ENCODE measurements around the gene RNASE9. TPM values are rescaled to one million over a fixed set of nuclear protein-coding genes. Genes with fewer than 3 reads are reported as not detected.
"Not testable (repeated sequence)": the region's sequence is repeated elsewhere in the genome, so short reads cannot be mapped to it uniquely, and the experiment has no call there.

Gene RNASE9
- total RNA-seq: not detected

DNA sequence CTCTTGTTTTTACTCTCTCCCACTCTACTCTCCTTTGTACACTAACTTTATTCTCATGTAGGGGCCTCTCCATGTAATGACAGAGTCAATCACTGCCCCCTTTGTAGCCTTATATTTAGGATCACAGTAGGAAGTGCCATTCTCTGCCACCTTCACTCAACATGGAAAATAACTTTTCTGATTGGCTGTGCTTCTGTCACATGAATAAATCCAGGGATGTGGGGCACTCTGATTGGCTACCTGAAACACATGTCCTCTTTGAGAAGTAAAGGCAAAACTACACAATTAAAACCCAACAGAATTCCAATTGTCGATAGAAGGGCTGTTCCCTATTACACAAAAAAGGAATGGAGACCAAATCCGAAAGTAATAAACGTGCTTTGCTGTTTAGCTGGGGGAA, at the start of gene RNASE9:
Gene RNASE9 (minus strand): TSS at position 87 of the 400 bp plus-strand sequence.
- DNase-seq (ENCODE audit: low spot score): no peak

DNA sequence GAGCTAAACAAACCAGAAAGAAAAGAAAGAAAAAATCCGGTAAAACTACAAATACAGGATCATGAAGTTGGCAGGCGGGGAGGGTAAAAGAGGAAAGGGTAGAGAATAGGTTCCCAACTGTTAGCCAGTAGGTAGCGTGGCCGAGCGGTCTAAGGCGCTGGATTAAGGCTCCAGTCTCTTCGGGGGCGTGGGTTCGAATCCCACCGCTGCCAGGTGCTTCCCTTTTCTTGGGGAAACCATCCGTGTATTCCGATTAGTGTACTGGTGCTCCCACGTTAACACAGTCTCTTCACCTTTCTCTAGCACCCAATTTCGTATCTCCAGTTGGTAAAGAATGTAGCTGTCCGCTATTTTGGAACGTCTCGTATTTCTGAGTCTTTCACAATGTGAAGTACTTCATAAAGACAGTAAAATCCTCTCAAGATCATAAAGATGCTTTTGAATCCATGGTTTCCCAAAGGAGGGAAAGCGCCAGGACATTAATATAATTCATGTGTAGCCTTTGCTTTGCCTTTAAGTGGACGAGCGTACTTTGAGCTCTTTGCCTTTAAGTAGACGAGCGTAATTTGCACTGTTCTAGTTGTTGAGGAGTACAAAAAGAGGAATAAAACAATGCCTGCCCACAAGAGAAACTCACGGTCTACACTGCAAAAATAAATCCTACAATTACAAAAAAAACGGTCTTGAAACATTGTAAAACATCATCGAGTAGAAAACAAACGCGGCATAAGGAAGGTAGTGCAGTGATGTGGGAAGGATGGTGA, 49.3 kb upstream of the RNASE9 start:
- peak; percentile 83 for DNase-seq (ENCODE audit: low spot score)

DNA sequence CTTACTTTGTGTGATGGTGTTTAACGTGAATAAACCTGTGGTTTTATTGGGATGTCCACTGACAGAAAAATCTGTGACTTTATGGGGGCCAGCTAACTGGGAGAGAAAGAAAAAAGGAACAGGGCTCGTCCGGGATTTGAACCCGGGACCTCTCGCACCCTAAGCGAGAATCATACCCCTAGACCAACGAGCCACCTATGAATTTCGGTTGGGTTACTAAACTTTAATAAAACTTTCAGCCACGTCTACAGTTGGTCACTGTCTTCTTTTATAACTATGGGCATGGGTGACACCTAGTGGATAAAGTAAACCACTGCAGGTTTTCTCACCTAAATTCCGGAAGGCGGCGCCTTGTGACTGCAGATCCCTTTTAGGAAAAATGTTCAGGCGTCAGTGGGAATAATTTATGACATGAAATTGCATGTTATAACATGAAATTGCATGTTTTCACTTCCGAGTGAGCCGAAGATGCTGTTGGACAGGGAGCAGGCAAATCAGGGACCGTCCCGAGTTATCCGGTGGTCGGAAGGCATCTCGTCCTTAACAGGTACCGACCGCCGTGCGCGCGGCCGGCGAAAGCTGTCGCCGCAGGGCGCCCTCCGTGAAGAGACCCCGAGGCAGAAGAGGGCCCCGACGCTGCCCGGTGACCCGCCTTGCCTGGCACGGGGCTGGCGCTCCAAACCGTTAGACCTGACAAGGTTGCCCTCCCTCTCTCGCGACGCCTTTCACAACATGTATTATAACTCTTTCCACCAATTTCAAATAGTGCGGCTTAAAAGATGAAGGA, 48.6 kb upstream of the RNASE9 start:
- peak; percentile 80 for DNase-seq (ENCODE audit: low spot score)

DNA sequence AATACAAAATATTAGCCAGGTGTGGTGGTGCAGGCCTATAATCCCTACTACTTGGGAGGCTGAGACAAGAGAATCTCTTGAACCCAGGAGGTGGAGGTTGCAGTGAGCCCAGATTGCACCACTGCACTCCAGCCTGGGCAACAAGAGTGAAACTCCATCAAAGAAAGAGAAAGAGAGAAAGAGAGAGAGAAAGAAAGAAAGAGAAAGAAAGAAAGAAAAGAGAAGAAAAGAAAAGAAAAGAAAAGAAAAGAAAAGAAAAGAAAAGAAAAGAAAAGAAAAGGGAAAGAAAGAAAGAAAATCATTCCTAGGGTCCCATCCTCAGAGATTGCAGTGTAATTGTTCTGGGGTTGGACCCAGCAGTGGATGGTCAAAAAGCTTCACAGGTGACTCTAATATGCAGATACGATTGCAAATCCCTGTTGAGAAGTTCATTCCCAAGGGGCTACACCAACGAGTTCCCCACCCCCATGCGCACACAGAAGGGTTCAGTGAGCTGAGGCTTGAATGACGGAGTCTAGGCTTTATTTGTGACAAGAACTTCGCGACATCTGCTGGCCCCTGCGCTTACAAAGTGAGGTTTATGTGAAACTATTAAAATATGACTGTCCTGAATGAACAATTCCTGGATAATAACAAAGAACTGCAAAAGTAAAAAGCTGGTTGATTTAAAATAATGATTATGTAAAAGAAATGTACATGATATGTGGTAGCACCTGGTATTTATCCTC, 47.7 kb upstream of the RNASE9 start:
- no peak for DNase-seq (ENCODE audit: low spot score)

DNA sequence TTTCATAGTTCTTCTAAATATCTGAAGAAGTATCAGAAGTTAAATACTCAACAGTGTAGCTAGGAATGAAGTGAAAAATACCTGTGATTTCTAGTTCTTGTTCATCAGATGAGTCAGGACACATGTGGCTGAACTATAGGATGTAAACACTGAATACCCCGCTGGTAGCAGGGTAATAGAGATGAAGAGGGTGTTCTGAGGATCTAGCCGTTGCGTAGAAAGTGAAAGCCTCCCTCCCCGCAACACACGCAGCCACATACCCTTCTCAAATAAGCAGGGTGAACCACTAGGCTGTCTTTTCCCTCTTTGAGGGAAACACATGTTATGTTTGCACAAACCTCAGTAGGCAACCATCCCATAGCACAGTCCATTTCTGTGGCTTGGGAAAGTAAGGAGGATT, 46.8 kb upstream of the RNASE9 start:
- DNase-seq (ENCODE audit: low spot score): no peak

DNA sequence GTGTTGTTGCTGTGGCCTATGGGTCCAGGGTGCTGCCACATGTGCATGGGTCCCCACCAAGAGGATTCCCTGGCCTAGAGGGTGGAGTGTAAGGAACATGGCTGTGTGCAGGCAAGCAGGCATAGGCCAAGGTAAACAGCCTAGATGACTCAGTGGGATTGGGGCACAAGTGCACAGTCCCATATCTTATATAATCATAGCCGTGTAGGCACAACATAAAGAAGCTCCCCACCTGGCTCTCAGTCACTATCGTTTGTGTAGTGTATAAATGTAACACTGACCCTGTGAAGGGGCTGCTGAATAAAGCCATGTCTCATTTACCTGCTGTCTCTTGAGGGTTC, 46.0 kb upstream of the RNASE9 start:
- no peak for DNase-seq (ENCODE audit: low spot score)

DNA sequence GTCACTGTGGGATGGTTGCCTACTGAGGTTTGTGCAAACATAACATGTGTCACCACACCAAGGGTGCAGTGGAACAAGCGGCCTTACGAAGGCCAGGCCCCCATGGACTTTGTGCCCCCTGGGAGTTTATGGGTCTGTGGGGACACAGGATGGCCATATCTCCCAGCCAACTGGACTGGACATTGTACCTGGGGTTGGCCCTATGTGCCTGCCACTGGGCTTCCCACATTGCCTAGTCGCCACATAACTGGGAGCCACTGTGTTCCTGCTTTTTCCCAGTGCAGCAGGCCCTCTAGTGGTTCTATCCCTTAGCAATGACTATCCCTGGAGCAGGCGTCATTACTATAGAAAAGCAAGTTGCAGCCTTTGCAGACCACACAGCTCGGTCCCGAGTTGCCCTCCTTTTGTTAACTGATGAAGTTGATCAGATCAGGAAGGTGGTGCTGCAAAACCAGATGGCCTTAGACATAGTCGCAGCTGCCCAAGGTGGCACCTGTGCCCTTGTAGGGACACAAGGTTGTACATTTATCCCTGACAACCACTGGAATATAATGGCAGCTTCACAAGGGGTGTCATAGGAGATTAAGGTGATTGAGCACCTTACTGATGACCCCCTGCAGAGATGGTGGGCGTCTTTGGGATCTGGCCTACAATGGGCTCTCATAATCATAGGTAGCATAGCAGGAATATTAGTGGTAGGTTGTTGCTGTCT, 45.5 kb upstream of the RNASE9 start:
- DNase-seq (ENCODE audit: low spot score): no peak

DNA sequence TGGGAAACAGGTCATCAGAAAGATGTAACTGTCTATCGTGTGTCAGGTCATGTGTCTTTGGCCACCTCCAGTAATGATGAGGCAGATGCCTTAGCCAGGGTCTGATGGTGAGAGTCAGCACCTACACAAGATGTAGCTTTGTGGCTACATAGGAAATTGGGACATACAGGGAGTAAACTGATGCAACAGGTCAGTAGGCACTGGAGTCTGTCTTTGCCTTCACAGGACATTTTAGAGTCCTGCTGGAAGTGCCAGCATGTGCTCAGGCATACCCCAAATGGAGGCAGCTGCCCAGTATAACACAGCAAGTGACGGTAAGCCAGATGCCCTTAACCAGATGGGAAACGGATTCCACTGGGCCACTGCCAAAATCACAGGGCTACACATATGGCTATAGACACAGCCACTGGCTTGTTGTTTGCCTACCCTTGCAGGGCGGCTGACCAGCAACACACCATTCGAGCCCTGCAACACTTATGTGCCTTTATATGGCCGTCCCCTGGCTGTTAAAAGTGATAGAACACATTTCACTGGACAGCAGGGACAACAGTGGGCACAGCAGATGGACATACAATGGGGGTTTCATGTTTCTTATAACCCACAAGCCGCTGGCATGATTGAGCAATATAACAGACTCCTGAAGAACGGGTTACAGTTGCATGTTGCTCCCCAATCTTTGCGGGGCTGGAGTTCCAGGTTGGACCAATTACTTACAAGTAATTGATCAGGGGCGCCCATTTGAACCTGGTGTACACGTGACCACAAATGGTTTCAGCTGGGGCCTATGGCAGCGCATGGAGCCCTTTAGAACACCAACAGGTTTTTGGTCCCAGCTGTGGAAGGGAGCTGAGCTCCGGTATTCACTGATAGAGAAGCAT, 43.2 kb upstream of the RNASE9 start:
- DNase-seq (ENCODE audit: low spot score): no peak

DNA sequence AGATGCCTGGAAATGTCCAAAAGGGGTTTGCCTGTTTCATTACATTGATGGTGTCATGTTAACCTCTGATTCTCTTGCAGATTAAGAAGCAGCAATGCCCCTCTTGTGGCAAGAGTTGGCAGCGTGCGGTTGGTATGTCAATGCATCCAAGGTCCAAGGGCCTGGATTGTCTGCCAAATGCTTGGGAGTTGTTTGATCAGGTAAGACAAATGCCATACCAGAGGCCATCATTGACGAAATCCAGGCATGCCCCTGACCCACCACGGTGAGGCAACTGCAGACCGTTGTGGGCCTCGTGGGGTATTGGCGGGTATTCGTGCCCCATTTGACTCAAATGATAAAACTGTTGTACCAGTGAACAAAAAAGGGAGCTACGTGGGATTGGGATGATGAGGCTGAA, 41.7 kb upstream of the RNASE9 start:
- DNase-seq (ENCODE audit: low spot score): no peak

DNA sequence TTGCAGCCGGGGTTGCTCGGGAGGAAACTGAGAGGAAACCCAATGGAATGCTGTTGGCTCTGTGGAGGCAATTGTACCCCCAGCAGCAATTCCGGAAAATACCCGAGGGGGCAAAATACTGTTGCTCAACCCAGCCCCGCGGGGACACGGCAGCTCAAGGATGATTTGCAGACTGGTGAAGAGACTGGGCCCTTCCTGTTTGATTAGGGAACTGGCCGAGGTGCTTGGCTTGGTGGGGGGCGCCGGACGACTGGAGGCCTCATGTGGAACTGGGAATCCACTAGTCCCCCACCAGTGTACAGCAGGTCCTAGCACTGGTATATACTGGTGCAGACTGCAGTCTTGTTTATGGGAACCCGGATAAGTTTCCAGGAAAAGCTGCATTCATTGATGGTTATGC, 40.7 kb upstream of the RNASE9 start:
- no peak for DNase-seq (ENCODE audit: low spot score)

DNA sequence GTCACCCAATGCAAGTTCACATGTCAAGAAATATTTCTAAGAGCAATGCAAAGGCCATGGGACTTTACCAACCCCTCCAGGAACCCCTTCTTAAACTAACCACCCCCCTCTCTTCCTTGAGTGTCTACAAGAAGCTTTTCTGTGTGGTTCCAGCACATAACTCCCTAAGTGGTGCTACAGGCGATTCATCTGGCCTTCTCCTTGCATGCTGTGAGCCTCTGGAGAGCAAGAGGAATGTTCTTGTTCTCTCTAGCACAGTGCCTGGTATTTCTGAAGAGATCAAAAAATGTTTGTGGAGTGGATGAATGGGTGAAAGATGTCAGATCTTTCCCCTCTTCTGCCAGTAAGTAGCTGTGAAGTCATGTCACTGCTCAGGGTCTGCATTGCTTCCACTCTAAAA, 36.3 kb upstream of the RNASE9 start:
- no peak for DNase-seq (ENCODE audit: low spot score)

DNA sequence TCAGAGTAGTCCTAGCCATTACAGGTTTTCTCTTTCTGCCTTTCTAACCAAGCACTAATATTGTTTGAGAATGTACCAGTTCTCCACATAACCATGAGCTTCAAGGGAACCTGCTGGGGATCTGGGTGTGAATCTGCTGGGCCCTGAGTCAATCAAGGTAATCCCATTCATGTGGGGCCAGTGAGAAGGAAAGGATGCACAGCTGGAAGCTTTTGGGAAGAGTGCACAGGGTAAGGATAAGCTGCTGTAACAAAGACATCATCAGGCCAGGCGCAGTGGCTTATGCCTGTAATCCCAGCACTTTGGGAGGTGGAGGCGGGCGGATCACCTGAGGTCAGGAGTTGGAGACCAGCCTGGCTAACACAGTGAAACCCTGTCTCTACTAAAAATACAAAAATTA, 34.9 kb upstream of the RNASE9 start:
- DNase-seq (ENCODE audit: low spot score): not testable (repeated sequence)

DNA sequence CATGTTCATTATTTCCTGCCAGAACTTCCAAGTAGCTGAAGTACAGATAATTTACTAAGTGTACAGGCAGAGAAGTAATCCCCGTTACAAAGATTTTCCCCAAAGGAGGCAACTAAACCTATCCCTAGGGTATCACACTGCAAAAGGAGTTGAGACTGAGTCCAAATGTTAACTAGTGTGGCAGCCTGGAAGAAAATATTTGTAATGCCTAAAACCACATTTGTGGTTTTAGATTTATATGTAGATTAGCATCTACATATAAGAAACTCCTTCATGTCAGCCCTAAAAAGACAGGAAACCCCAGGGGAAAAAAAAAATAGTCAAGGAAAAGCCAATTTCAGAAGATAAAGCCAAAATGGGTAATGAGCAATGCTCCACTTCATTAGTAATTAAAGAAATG, 31.7 kb upstream of the RNASE9 start:
- DNase-seq (ENCODE audit: low spot score): no peak

DNA sequence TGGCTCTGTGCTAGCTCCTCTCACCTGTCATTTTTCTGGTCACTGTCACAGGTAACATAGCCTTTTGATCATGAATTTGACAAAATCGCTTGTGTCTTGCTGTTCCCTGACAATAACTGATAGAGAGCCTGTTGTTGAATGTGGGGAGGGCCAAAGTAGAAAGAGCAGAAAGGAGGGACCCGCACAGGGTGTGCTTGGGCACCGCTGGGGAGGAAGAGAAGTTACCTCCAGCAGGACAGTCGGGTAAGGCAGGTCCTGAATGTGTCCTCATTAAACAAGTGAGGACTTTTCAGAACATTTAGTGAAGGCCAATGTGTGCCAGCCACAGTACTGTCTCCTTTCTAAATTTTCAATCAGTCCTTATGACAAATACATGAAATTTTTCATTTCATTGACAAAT, 30.4 kb upstream of the RNASE9 start, which contains the start of gene RNASE12:
Gene RNASE12 (minus strand): TSS at position 142 of the 400 bp plus-strand sequence. CDS start 653 bp downstream, outside the sequence.
- no peak for DNase-seq (ENCODE audit: low spot score)

DNA sequence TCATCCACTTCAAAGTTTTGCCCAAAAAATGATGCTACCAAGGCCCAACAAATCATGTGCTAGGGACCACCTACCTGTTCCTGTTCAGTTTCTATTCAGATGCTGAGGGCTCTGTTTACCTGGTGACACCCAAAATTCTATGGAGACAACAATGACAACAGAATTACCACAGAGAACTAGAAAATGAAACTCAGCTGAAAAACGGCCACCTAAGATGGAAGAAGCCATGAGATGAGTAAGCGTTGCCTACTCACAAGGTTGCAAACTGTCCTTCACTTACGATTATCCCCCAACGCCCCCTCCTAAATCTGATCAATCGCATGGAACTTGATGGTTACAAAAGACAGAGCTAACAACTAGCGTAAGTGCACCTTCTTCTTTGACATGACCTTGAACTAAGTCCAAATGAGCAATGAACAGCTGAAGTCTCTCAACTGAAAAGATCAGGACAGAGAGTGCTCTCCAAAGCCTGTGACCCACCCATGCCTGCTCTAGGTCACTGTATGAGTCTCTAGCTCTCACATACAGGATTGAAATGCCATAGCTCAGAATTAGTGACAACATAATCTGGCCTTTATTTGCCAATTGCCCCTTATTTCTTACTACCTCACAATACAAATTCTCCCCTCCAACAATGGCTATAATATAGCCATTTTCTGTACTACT, 26.8 kb upstream of the RNASE9 start, which contains the start of gene RNASE11:
Gene RNASE11 (minus strand): TSS at position 513 of the 666 bp plus-strand sequence.
- DNase-seq (ENCODE audit: low spot score): no peak

DNA sequence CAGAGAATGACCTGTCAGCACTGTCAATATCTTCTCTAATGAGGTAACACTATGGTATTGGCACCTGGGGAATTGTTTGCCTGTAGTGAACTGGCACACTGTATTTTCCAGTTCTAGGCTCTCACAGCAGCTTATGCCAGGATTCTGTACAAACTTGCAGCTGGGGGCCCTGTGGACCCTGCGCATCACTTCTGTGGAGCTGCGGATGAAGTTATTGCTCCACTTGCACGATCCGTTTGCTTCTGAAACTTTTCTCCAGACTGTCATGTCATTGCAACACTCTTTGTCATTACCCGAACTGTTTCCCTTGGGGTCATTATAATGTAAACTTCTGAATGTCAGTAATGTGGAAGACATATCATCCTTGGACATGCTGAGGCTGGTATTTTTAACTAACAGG, 23.1 kb upstream of the RNASE9 start:
- DNase-seq (ENCODE audit: low spot score): no peak

DNA sequence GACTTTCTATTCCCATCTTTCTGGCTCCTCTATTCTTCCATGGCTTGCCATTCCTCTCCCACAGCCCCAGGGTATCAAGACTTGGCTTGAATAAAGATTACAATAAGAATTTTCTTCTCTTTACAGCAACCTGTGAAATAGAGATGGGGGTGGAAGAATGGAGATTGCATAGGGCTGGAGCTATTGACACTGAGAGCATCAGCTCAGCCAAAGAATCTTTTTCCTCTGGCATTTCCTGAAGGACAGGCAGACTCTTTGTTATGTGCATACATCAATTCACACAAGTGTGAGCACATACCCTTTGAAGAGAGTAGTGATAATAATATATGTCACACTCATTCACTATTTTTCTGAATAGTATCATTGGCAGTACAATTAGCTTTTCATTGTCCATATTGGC, 22.3 kb upstream of the RNASE9 start:
- DNase-seq (ENCODE audit: low spot score): no peak

DNA sequence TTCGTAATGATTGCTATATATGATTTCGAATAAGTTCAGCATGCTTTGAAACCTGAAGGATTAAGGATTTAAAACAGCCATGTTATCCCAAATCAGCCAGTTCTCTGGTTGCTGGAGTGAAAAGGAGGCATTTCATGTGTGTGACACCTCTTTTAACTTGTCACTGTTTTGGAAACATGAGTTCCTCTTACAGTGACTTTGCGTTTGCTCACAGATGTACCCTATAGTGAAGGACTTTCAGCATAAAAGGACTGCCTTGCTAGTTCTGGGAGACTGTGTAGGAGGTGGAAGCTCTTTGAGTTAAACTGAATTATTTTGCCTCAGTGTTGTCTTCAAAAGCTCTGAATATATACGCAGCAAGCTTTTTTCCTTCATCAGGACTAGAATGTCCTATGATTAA, 19.4 kb upstream of the RNASE9 start:
- DNase-seq (ENCODE audit: low spot score): no peak

DNA sequence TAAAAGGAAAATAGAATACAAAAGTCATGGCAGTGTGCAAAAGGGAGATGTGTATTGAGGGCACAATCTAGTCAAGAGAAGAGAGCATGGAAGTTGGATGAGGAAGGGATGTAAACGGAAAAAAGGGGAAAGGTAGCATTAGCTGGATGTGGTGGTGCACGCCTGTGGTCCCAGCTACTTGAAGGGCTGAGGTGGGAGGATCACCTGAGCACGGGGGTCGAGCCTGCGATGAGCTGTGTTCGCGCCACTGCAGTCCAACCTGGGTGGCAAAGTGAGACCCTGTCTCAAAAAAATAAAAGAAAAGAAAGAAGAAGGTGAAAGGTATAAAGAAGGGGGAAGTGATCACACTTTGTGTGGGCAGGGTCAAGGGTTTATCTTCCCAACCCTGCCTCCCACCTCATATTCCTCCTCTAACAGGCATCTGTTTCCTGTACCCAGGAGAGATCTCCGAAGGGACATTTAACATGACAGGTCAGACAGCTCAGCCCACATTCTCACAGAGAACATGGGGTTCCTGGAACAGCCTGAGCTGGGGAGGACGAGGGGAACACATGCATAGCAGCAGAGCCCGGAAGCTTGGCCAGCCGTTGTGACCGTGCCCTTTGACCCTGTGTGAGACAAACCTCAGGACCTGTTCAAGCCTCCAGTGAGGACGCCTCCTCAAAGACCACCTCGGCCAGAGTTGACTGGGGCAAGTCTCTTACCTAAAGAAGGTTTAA, 18.1 kb upstream of the RNASE9 start:
- DNase-seq (ENCODE audit: low spot score): no peak

DNA sequence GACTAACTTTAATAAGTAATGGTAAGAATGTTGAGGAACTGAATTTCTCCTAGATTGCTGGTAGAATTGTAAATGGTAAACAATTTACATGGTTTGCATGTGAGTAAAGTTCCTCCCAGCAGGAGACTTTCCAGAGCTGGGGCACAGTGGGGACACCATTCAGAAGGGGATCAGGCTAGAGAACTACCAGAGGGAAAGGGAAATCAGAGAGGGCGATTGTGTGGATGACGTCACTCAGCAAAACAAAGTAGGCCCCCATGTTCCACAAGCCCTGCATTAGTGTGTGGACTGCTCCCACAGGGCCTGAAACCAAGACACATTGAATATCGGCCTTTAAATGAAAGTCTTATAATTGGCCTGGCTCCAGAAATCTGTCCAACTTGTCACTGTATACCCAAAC, 17.5 kb upstream of the RNASE9 start:
- no peak for DNase-seq (ENCODE audit: low spot score)

Measured in mucosa of gallbladder (tissue), 1 donor.